HTR-8/SVneo (cell line): ENCODE results near the gene PCCA.
"Not testable (repeated sequence)": the region's sequence is repeated elsewhere in the genome, so short reads cannot be mapped to it uniquely, and the experiment has no call there.

Experiments
- DNase-seq: peaks from one replicate; pipeline ENCODE4 v3.0.0; 2011; ENCODE audit warnings: low spot score, mixed read lengths; ENCODE audit not compliant: insufficient read length
- FAIRE-seq: peaks from 2 replicates; lab custom pipeline; 2011; peaks lifted over from hg19 to GRCh38; lab: Jason Lieb, UNC

The PCCA gene

GRCh38 chr13:100341327-100341726, 252.4 kb downstream of the PCCA start:
- FAIRE-seq (no peak), DNase-seq (no peak)

DNA sequence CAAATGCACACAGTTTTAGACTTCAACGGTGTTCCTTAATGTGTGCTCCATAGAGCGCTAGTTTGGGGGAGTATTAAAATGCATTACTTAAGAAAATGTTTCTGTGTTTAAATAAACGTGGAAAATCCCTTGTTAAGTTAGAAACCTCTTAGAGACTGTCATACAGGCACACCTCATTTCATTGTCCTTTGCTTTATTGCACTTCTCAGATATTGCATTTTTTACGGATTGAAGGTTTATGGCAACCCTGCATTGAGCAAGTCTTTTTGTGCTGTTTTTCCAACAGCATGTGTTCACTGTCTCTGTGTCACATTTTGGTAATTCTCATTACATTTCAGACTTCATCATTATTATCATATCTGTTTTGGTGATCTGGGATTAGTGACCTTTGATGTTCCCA, 255.7 kb downstream of the PCCA start:
- FAIRE-seq (no peak), DNase-seq (no peak)

DNA sequence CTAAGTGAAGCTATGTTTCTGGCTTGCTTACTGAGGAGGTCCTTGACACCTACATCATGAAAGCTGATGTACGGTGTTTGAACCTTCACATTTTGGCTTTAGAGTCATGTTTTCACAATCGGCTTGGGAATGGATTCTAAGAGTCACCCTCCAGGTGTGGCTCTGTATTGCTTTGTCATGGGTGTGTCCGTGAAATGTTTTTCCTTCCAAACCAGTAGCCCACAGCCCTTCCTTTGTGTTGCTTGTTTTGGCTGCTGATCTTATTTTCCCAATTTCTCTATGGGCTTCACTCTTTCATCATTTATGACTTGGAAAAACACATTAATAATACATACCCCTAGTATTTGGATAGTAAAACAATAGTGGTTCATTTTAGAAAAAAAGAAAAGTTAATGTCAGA, 259.1 kb downstream of the PCCA start:
- DNase-seq (no peak), FAIRE-seq (no peak)

GRCh38 chr13:100349594-100349993, 260.7 kb downstream of the PCCA start:
- DNase-seq (no peak), FAIRE-seq (no peak)

GRCh38 chr13:100350601-100351000, 261.7 kb downstream of the PCCA start:
- FAIRE-seq = no peak
- DNase-seq = no peak

DNA sequence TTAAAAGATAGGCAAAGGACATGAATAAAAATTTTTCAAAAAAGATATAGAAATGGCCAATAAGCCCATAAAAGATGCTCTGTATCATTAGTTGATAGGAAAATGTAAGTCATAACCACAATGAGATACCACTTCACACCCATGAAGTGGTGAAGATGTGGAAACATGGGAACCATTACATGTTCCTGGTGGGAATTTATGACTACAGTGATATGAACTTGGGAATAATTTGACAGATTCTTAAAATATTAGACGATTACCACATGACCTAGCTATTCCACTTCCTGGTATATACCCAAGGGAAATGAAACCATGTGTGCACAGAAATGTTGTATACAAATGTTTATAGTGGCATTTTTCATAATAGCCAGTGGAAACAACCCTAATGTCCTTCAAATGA, 267.5 kb downstream of the PCCA start:
- FAIRE-seq = no peak
- no peak for DNase-seq

- DNase-seq = no peak
- FAIRE-seq = no peak
These were observed 268.0 kb downstream of the PCCA start for GRCh38 chr13:100356889-100357288.

GRCh38 chr13:100357764-100358163, 268.9 kb downstream of the PCCA start:
- no peak for FAIRE-seq

GRCh38 chr13:100361504-100361903, 272.6 kb downstream of the PCCA start:
- FAIRE-seq (no peak), DNase-seq (no peak)

More at GRCh38 chr13:100357764-100358163, 268.9 kb downstream of the PCCA start:
- no peak for DNase-seq

DNA sequence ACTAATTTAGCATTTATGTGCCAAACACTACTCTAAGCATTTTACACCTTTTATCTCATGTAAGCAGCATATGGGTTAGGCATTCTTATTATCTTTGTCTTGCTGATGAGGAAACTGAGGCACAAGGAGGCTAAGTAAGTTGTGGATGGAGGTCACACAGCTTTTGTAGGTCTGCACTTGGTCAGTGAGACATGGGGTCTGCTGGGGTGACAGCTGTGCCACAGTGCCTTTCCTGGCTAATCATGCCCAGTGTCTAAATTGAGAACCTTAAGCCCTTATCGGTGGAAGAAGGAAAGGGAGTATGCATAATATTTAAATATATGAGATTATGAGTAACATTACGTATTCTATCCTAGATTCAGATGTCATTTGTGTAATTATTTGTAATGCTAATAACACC, 273.5 kb downstream of the PCCA start:
- FAIRE-seq = no peak
- no peak for DNase-seq

DNA sequence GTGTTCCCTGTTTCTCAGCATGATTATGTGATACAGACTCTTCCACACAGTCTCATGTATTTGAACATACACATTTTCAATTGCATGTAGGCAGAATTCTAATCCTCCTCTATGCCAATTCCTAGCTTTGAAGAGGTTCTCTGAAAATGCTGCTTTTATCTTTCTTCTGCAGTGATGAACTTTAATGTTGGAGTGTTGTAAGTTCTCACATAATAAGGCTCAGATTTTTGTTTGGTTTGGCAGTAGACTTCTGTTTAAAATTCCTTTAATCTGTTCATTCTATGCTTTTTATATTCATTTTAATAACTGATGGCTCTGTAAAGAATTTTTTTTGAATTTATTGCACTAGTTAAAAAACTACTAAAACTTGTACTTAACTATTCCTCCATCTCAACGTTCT, 273.9 kb downstream of the PCCA start:
- no peak for DNase-seq
- FAIRE-seq = no peak

- DNase-seq (no peak), FAIRE-seq (no peak)
These were observed 274.4 kb downstream of the PCCA start for GRCh38 chr13:100363285-100363711.

- DNase-seq (no peak), FAIRE-seq (no peak)
These were observed 275.0 kb downstream of the PCCA start for GRCh38 chr13:100363874-100364273.

DNA sequence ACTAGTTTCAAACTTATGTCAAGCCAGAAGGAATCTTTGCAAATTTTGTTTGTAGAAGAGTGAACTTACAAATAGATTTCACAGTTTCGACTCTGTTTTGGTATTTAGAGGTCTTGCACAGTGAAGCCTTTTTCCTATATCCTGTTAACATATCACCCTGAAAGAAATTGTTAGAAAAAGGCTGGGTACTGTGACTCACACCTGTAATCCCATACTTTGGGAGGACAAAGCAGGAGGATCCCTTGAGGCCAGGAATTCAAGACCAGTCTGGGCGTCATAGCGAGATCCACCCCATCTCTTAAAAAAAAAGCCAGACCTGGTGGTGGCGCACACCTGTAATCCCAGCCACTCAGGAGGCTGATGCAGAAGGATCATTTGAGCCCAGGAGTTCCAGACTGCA, 275.7 kb downstream of the PCCA start:
- FAIRE-seq (no peak), DNase-seq (no peak)

DNA sequence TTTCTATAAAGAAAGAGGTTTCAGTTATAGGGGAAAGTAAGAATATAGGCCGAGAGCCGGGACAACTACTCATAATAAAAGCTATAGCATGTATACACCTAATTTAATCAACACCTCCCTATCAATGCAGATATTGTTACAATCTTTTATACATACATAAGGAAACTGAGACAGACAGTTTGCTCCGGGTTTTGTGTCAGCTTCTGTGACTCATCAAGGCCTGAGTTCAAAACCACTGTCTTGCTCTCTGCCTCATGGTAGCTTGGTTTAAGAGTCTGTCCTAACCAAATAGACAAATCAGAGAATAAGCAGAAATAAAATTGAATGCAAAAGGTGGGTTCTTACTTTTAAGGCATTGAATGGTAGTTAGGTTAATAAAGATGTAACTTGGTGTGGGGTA, 276.8 kb downstream of the PCCA start:
- DNase-seq = no peak
- no peak for FAIRE-seq

- DNase-seq (no peak), FAIRE-seq (no peak)
These were observed 289.6 kb downstream of the PCCA start for GRCh38 chr13:100378533-100378932.

- FAIRE-seq = no peak
- no peak for DNase-seq
These were observed 292.8 kb downstream of the PCCA start for GRCh38 chr13:100381595-100382224.

- DNase-seq (no peak), FAIRE-seq (no peak)
These were observed 293.9 kb downstream of the PCCA start for GRCh38 chr13:100382785-100383184.

DNA sequence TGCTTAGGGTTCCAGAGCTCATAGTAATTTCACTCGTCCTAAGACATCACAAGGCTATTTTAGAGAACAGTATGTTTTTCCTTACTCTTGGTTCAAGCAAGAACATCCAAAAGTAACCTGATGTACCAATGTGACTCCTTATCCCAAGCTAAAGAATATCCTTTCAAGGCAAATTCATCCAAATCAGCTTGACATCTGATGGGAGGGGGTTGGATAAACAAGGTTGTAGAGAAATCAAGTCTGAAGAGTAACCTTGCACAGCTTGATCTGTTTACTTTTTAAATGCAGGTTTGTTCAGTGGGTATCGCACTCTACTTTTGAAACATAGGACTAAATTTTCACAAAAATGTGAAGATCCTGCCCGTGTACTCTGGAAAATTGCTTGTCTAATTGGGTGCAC, 298.5 kb downstream of the PCCA start:
- DNase-seq = no peak
- no peak for FAIRE-seq

- DNase-seq, FAIRE-seq: not testable (repeated sequence)
These were observed 299.3 kb downstream of the PCCA start for GRCh38 chr13:100388150-100388549.

DNA sequence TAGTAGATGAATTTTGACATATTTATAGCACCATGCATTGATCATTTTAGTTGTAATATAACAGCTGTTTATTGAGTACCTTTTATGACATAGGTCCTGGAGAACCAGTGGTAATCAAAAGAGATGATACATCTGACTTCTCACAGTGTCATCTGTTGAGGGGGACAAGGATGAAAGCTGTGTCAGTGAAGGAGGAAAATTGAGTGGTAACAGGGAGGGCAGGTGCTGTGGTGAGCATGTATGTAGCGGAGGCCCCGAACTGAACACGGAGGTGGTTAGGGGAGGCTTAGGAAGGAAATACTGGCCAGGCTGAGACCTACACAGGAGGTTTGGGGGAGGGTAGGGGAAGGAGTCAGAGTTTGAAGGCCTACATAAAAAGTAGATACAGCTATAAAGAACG, 300.0 kb downstream of the PCCA start:
- DNase-seq (no peak), FAIRE-seq (no peak)

DNA sequence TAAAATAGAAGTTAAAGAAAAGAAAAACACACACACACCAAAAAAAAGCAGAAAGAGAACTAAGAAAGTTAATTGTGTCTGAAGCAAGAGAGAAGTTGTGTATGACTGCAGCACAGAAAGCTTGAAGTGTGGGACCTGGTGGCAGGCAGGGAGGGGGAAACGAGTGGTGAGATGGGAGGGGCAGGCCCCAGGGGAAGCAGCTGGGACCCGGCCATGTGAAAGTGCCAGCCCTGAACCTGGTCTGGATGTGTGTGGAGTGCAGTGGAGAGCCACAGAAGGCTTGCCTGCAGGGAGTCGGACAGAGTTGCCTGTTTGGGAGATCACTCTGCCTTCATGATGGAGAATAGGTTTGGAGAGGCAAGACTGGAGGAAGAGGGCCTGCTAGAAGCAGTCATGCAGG, 300.7 kb downstream of the PCCA start:
- FAIRE-seq = no peak
- no peak for DNase-seq
